PC-3 (cell line): Measurements from ENCODE around the gene ANKS1A.

ENCODE experiments used
- EZH2 ChIP-seq: fragments of 300-600 bp; sonication (generic); IDR thresholded peaks from one replicate; pipeline ENCODE4 v1.6.1; 2017; ENCODE audit warnings: antibody characterized with exemption, mild to moderate bottlenecking, low read length; ENCODE audit not compliant: unreplicated experiment
- EZH2phosphoT487 ChIP-seq: fragments of 300-600 bp; sonication (generic); IDR thresholded peaks from 2 replicates; pipeline ENCODE4 v1.6.1; 2018; ENCODE audit warnings: mild to moderate bottlenecking, antibody characterized with exemption, low read length, borderline replicate concordance
- TF ChIP-seq, protein P1 (sequence below): fragments of 300-600 bp; sonication (generic); conservative IDR thresholded peaks from 2 replicates; pipeline ENCODE4 v1.5.1; 2017; ENCODE audit warnings: antibody characterized with exemption, low read depth, mild to moderate bottlenecking, low read length

GRCh38 chr6:34986845-34987246 is 97.8 kb downstream of the ANKS1A start:
- TF ChIP-seq, protein P1, sequence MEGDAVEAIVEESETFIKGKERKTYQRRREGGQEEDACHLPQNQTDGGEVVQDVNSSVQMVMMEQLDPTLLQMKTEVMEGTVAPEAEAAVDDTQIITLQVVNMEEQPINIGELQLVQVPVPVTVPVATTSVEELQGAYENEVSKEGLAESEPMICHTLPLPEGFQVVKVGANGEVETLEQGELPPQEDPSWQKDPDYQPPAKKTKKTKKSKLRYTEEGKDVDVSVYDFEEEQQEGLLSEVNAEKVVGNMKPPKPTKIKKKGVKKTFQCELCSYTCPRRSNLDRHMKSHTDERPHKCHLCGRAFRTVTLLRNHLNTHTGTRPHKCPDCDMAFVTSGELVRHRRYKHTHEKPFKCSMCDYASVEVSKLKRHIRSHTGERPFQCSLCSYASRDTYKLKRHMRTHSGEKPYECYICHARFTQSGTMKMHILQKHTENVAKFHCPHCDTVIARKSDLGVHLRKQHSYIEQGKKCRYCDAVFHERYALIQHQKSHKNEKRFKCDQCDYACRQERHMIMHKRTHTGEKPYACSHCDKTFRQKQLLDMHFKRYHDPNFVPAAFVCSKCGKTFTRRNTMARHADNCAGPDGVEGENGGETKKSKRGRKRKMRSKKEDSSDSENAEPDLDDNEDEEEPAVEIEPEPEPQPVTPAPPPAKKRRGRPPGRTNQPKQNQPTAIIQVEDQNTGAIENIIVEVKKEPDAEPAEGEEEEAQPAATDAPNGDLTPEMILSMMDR: peak; percentile 93
- TF ChIP-seq EZH2phosphoT487 (no peak), EZH2 (no peak)
